GM21360 (cell line): ENCODE data around the gene ZBTB7A.

Experiments
- ATAC-seq: cut with Tn5 transposase; IDR thresholded peaks from one replicate; pipeline ENCODE4 v1.9.1; 2021; ENCODE audit warnings: mild to moderate bottlenecking, moderate library complexity; ENCODE audit not compliant: unreplicated experiment

ZBTB7A gene

DNA sequence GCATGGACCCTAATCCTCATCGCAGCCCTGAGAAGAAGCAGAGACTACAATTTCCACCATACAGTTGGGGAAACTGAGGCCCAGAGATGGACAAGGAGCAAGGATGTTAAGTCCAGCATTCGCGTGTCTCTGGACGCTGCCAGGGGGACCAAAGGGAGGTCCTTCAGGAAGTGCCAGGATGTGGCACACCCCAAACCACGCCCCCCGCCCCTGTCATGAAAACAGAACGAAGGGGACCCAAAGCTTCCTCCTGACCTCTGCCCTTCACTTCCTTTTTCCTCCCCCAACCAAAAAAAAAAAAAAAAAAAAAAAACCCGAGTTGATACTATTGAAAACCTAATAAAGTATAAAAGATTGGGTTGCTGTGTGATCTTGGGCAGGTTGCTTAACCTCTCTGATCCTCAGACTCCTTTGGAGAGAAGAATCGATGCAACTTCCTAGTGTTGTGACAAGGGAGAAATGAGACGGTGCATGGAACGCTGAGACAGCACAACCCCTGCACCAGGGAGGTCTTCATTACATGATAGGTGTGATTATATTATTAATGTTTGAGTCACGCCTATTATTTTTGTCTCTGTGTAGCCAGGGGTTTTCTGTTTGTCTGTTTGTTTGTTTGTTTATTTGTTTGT lies 2.7 kb upstream of the ZBTB7A start:
- ATAC-seq, result no peak

DNA sequence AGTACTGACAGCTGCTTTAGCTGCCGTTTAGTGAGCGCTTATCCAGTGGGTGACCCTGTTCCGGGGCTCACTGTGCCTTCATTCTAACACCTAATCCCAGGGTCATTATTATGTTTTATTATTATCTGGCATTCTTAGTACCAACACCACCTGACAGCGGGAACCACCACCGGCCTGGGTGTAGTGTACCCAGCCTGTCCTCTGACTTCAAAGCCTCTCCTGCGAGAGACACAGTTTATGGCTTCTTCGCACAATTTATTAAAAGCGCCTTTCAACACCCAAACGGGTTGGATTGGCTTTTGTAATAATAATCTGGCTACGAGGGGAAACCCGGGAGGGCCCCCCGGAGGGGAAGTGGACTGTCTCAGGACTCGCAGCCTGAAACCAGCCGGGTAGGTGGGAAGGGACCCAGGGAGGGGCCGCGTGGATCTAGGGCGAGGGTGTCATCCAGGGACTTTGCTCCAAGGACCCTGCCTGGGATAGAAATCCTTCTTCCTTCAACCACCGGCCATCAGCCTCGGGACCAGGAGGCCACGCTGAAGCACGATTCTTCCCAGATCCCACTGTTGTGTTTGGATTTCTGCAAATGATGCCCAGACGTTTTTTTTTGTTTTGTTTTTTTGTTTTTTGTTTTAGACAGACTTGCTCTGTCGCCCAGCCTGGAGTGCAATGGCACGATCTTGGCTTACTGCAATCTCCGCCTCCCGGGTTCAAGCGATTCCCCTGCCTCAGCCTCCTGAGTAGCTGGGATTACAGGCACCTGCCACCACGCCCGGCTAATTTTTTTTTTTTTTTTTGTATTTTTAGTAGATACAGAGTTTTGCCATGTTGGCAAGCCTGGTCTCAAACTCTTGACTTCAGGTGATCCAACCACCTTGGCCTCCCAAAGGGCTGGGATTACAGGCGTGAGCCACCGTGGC lies 1.6 kb upstream of the ZBTB7A start:
- ATAC-seq, result no peak

GRCh38 chr19:4067396-4068046 lies 822 bp upstream of the ZBTB7A start:
- ATAC-seq, result no peak

DNA sequence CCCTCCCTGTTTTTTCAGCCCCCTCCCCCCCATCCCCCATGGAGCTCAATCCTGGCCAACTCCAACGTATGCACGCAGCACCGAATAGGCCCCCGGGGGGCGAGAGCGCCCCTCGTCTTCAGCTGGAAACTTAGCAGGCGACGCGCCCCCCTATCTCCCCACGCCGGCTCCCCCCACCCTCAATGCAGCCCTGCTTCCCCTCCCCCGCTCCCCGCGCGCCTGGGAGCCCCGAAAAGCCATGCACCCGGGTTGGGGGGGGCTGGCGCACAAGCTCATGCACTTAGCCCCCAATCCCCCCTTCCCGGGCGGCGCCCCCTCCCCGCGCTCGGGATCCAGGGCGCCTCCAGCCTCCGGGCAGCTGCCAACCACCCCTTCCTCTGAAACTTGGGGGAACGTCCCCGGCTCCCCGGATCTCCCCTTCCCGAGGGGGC lies 508 bp downstream of the ZBTB7A start:
- ATAC-seq, result no peak

DNA sequence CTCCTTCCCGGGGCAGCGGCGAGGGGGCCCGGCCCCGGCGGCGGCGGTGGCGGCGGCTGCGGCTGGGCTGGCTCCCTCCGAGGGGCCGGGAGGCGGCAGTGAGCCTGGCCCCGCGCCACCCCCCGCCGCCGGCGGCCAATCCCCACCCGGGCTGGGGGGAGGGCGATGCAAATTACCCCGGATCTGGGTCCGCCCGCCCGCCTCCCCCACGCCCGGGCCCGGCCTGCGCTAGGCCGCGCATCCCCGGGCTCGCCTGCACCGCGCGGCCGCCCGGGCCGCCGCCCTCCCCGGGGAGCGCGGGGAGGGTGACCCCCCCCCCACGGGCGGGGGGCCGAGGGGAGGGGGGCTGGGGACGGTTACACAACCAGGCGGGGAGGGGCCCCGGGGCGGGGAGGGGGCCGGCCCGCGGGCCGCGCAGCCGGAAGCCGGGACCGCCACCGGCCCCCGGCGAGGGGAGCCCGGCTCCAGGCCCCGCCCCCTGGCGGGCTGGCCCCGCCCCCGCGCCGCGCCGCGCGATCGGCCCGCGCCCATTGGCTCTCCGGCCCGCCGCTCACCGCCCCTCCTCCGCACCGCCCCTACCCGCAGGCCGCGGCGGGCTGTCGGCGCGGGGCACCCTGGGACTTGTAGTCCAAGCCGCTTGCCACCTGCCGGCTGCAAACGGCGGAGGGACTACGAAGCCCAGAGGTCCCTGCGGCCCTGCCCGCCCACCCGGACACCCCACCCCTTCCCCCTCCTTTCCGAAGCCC lies 1.1 kb downstream of the ZBTB7A start:
- peak; percentile 72 for ATAC-seq

- no peak for ATAC-seq
Observed at GRCh38 chr19:4064496-4065260, 2.0 kb downstream of the ZBTB7A start.

GRCh38 chr19:4064149-4064495 lies 2.6 kb downstream of the ZBTB7A start:
- no peak for ATAC-seq

DNA sequence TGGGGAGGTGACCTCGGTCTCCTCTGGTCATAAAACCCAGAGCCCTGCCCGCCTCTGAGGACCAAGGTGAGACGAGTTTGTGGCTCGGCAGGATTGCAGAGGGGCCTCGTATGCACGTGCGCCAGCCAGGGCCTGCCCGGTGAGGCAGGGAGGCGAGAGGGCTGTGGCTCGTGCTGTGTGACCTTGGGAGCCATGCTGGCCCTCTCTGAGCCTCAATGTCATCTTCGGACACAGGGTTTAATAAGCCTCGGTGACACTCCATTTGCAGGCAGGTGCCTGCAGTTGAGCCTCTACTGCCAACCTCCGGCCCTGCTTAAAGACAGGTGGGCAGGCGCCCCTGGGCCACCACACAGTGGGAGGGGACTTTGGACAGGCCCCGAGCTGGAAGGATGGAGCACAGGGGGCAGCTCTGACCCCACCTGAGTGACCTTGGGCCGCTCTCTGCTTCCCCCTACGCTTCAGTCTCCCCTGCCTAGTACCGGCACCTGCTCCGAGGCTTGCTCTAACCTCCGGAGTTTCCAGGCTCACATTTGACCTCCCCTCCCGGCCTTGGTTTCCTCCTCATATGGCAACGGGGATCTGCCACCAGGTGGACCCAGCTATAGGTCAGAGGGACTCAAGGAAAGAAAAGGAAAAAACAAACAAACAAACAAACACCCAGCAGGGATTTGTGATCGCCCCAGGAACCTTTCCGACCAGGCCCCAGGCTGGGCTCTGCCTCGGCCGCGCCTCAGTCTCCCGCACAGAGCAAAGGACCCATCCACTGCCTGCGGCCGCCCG lies 3.1 kb downstream of the ZBTB7A start:
- ATAC-seq, result no peak

- no peak for ATAC-seq
Observed at GRCh38 chr19:4062419-4063368, 4.0 kb downstream of the ZBTB7A start.

DNA sequence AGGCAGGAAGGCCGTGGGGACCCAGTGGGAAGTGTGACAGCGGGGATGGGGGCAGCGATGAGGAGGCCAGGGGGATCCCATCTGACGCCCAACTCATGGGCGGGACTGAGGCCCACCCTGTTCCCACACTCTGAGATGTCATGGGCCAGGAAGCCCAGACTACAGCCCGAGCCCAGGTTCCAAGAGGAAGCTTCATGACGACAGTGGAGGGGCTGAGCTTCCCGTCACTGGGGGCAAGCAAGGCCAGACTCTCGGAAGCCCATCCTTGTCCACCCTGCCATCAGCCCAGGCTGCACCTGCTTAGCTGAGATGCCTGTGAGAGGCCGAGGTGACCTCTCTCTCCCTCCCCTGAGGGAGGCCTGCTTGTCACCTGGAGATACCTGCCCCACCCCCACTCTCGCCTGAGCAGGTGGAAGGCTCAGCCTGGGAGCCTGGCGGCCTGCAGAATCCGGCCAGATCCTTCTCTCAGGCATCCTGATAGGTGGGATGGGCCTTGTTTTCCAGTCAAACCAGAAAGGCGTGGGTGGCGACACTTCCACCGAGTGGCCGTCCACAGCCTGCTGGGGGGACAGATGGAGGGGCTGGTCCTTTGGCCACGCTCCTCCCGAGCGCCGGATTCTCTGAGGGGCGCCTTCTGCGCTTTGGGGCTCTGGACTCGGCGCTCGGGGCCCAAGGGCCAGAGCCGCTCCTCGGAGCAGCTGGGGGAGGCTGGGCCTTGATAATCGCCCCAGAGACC lies 4.8 kb downstream of the ZBTB7A start:
- no peak for ATAC-seq

DNA sequence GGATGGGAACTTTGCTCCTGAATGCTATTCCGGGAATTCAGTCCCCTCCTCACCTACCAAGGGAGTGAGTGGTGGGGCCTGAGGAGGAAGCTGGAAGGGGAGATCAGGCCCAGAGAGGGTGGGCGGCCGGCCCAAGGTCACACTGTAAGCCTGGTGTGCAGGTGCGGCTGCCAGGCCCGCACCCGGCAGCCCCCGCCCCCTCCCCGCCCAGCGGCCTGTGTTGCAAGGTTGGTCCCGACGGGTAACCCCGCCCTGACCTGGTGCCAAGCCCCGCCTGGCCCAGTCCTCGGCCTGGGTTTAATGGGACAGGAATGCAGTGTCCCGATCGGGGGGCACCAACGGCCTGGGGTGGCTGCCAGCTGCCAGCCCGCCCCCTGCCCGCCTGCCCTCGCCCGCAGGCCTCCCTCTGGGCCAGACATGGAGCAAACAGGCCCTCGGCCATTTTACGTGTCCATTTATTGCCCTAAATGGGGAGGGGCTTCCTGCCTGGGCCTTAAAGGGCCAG lies 5.5 kb downstream of the ZBTB7A start:
- no peak for ATAC-seq

DNA sequence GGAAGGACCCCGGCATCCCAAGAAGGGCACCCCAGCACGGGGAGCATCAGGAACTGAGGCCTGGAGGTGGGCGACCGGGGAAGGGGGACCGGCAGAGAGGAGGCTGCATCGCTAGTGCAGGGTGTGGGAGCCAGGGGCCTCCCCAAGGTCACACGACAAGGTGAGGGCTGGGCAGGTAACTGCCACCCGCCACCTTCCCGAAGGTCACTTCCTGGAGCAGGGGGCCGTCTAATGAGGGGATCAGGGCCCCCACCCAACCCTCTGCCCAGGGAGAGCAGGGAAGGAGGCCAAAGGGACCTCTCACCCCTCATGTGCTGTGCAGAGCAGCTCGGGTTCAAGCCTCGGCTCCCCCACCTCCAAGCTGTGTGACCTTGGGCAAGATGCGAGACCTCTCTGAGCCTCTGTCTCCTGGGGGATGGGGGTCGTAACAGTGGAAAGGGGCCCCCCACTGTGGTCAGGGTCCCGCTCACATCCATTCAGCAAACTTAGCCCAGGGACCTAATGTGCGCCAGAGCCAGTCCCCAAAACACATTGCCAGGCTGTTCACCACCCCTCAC lies 6.0 kb downstream of the ZBTB7A start:
- ATAC-seq, result no peak

- ATAC-seq, result no peak
Observed at GRCh38 chr19:4059891-4060620, 6.6 kb downstream of the ZBTB7A start.

- no peak for ATAC-seq
Observed at GRCh38 chr19:4059453-4059871, 7.2 kb downstream of the ZBTB7A start.

GRCh38 chr19:4058693-4059452 lies 7.8 kb downstream of the ZBTB7A start:
- no peak for ATAC-seq
